DMS 273 treated with DMSO at 0.1 percent for 48 hours (cell line): ENCODE results near the gene CDYL2.

Experiments
- DNase-seq: peaks from one replicate; lab custom pipeline; 2025; lab: John Stamatoyannopoulos, UW

CDYL2 gene

DNA sequence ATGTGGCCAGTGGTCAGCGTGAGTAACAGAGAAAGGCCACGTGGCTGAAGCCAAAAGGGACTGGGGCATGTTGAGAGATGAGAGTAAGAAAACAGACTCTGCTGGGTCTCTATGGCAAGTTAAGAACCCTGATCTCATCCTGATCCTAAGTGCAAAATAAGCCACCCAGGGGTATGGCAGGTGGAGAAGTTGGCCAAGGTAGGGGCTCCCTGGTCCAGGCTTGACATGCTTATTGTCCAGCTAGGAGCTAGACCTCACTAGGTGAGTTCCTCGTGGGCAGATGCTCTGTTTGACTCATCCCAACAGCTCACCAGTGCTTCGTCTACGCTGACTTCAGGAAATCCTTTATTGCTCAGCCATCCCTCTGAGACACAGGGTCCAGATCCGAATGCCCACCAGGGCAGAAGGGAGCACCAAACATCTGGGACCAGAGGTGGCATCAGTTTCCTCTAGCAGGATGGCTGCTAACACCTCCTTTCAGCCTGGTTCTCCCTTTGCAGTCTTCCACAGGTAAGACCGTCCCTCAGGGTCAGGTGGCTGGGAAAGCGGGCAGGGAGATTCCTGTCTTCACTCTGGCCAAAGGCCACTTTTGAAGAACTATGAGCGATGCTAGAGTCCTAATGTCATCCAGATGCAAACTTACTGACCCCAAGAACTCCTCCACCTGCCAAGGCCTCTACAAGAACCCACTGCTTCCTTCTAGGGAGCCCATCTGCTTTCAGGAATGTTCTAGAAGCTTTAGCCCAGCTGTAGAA is 99.5 kb downstream of the CDYL2 start:
- DNase-seq = no peak

- no peak for DNase-seq
Observed at GRCh38 chr16:80703131-80704071, 101.0 kb downstream of the CDYL2 start.

DNA sequence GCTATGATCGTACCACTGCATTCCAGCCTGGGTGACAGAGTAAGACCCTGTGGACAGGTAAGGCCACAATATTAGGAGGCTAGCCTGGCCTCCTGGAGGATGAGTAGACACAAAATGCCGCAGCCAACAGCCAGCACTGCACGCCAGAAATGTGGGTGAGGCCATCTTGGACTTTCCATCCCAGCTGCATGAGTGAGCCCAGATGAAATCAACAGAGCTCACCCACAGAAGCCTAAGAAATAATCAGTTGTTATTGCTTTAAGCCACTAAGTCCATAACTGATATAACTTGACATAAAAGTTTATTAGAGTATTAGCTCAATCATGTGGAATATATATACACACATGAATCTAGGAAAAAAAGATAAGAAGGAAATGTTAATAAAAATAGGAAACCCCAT is 101.7 kb downstream of the CDYL2 start:
- no peak for DNase-seq

DNA sequence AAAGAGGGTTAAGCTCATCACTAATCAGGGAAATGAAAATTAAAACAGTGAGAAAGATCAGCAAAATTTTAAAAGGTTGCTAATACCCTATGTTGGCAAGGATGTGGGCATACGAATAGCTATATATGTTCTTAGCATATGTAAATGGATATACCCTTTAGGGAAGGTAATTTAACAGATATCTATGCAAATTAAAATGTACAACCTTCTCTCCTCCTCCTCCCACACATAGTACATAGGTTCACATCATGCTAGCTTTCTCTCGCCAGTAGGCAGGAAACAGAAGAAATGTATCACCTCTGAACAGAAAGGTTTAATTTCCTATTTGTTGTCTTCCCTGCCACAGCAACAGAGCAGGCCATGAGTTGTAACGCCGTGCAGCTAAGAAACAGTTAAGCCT is 103.8 kb downstream of the CDYL2 start:
- DNase-seq = no peak

- no peak for DNase-seq
Observed at GRCh38 chr16:80695020-80695419, 109.4 kb downstream of the CDYL2 start.

- no peak for DNase-seq
Observed at GRCh38 chr16:80693553-80693952, 110.8 kb downstream of the CDYL2 start.

DNA sequence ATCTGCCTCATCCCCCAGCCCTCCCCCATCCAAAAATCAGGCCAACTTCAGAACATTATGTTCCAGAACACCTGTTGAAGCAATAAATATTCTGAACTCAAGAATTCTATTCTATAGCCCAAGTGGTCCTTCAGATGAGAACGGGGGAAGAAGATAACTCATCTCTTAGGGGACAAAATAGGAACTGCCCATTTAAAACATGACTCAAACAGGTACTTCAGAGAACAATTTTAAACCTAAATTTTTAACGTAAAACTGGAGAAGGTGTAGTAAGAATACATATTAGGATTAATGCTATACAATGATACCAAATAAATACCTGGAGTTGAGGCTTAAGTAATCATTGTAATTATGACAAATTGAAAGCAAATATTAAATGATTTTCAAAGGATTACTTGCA is 112.1 kb downstream of the CDYL2 start:
- no peak for DNase-seq

GRCh38 chr16:80691111-80691741 is 113.2 kb downstream of the CDYL2 start:
- no peak for DNase-seq

GRCh38 chr16:80689487-80689886 is 114.9 kb downstream of the CDYL2 start:
- no peak for DNase-seq

GRCh38 chr16:80687606-80688005 is 116.8 kb downstream of the CDYL2 start:
- DNase-seq = no peak

DNA sequence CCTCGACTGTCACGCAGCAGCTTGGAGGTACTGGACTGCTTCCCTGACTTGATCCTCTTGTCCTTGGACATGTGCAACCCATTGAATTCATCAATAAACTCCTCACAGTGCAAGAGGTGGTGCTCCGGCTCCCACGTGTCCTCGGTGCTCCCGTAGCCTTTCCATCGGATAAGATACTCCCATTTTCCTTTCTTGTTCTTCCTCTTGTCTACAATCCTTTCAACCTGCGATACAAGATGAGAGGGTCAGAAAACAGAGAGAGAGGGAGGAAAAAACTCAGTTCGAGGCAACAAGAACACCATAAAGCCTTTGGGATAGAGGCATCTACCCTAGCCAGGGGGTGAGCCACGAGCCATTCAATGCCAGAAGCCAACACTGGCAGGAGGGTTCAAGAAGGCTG is 119.5 kb downstream of the CDYL2 start:
- DNase-seq = no peak

- DNase-seq = no peak
Observed at GRCh38 chr16:80684136-80684765, 120.1 kb downstream of the CDYL2 start.

DNA sequence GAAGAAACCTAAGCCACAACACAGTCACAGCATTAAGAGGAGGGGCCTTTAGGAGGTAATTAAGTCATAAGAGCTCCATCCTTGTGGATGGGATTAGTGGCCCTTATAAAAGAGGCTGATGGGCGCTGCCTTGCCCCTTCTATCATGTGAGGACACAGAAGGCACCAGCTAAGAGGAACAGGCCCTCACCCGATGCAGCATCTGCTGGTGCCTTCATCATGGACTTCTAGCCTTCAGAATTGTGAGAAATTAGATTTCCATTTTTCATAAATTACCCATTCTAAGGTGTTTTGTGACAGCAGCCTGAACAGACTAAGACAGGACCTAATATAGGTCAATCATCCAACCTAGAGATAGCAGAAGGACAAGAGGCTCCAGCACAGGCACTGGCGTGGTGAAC is 120.8 kb downstream of the CDYL2 start:
- DNase-seq = no peak

DNA sequence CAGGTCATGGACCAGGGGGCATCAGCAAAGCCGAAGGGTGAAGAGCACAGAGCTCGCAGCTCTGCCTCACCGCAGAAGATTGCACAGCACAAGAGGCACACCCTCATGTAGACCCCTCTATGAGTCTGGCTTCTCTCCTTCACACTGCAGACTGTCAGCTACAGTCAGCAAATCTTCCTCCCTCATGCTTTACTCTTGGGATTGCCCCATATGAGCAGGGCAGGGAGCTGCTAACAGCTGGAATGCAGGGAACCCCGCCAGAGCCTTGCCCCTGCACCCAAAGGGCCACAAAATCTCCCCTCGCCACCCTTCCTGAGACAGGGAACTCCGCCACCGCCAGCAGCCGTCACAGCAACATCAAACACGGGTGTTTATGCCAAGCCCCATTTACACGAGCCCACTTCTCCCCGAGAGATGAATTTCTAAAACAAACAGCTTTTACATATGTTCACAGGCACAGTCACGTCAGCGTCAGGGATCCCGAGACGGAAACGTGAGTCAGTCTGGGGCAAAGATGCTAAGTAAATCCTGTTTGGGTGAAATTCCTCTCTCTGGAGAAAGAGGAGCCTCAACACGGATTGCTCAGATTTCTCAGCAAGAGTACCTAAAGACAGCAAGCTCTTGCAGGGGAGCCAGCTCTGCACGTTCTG is 121.9 kb downstream of the CDYL2 start:
- no peak for DNase-seq

- no peak for DNase-seq
Observed at GRCh38 chr16:80681436-80681835, 123.0 kb downstream of the CDYL2 start.

DNA sequence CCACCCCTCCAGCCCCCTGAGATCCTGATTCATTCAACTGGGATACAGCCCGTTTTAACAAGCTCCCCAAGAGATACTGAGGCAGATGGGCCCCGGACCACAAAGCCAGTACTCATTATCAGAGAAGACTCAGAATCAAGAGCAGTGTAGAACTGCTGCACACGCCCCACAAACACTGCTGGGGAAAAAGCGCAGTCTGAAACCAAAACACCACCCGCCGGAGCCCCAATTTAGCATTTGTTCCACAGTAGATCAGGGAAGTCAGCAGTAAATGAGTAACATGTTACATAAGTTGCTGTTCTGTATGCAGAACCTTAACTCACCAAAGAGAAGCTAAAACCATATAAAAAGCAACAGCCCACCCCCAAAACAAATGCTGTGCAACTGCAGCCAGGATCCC is 123.6 kb downstream of the CDYL2 start:
- DNase-seq = no peak

- no peak for DNase-seq
Observed at GRCh38 chr16:80680046-80680445, 124.4 kb downstream of the CDYL2 start.

GRCh38 chr16:80674884-80675283 is 129.5 kb downstream of the CDYL2 start:
- no peak for DNase-seq

DNA sequence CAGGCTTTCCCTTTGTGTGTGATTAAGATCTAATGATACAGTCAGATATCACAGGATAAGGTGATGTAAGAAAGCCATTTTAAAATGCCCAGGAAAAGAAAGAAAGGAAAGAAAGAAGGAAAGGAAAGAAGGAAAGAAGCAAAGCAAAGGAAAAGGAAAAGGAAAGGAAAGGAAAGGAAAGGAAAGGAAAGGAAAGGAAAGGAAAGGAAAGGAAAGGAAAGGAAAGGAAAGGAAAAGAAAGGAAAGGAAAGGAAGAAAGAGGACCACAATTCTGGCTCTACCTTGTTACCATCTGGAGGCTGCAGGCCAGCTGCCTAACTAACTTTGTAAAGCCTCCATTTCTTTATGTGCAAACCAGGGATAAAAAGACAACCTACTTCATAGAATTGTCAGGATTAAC is 132.0 kb downstream of the CDYL2 start:
- DNase-seq = no peak

DNA sequence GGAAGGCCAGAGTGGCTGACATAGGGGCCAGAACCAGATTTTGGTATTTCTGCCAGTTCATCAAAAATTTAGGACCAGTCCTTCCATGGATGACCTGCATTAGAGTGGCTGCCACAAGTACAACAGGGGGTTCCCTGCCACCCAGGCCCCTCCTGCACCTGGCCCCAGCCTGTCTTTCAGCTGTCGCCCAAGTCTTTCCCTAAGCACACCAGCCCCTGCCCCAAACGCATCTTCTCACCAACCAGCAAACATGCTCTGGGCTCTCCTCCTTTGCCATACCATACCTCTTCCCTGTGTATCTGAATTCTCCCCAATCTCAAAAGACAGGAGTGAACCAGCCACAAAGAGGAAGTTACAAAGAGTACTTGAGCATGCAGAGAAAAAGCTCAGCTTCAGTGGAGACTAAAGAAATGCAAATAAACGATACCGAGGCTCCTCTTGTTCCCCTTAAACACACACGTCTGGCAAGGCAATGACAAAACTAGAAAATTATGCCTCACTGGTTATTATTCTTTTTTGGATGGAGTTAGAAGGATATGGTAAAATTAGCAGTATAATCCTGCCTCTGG is 133.0 kb downstream of the CDYL2 start:
- no peak for DNase-seq

DNA sequence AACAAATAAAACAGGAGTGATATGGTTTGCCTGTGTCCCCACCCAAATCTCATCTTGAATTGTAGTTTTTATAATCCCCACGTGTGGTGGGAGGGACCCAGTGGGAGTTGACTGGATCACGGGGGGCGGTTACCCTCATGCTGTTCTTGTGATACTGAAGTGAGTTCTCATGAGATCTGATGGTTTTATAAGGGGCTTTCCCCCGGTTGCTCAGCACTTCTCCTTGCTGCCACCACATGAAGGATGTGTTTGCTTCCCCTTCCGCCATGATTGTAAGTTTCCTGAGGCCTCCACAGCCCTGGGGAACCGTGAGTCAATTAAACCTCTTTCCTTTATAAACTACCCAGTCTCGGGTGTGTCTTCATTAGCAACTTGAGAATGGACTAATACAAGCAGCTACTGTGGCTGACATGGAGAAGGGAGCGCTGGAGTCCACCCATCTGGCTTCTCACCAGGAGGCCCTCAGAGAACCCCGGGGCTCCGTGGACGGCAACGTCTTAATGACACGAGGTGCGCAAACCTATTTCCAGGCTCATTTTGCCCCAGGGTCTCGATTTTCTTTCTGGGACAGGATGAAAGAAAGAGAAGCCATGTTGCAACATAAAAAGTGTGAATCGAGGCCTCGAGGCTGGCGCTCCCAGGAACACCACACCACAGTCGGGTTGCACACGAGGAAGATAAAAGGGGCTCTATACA is 134.1 kb downstream of the CDYL2 start:
- no peak for DNase-seq
